HepG2 (cell line): ENCODE results near the gene WDR76. TPM values are rescaled to one million over a fixed set of nuclear protein-coding genes. Genes with fewer than 3 reads are reported as not detected.

ENCODE experiments used
- ATAC-seq: fragments of 200-7000 bp; cut with Tn5 transposase; 3 replicates; pipeline ENCODE4 v1.9.1; 2020; ENCODE audit warnings: mild to moderate bottlenecking, moderate library complexity
- BruUV-seq: library from RNA; stranded (reverse); fragments of 400-500 nt; replicated peaks from 2 replicates; lab custom pipeline; 2021; lab: Mats Ljungman, UMichigan
- CTCF ChIA-PET: fragments of 300-600 bp; formaldehyde crosslinking; extraction: SDS; loops from one replicate; lab custom pipeline; 2021; ENCODE audit warnings: low total read pairs, inconsistent platforms, low intra/inter-chr PET ratio; lab: Yijun Ruan, JAX
- POLR2A ChIA-PET: fragments of 350-600 bp; sonication (Branson Sonifier 250); formaldehyde crosslinking; loops from one replicate; lab custom pipeline; 2020; ENCODE audit warnings: antibody characterized with exemption, inconsistent platforms; lab: Yijun Ruan, JAX
- DNase-seq: peaks from one replicate; pipeline ENCODE4 v3.0.0-alpha.2; 2015; ENCODE audit warnings: low spot score
- FAIRE-seq: peaks from 3 replicates; lab custom pipeline; 2011; peaks lifted over from hg19 to GRCh38; lab: Jason Lieb, UNC
- H2AFZ ChIP-seq: one replicate; pipeline ENCODE4 v1.6.1; 2011; ENCODE audit warnings: low read length, inconsistent platforms
- H3K27ac ChIP-seq: fragments of 300-600 bp; 3 replicates; pipeline ENCODE4 v1.8.0; 2011; ENCODE audit warnings: mixed run types, mild to moderate bottlenecking, mixed read lengths, low read length, inconsistent platforms; ENCODE audit not compliant: insufficient read depth; ENCODE audit errors: extremely low read length
- H3K27me3 ChIP-seq, 2 experiments: fragments of 200-600 bp in 1 of 2; 2 replicates in 1 of 2; 3 replicates in 1 of 2; pipeline versions ENCODE4 v1.6.0 to v1.8.0; 2011; ENCODE audit warnings: low read length in 2 of 2, mild to moderate bottlenecking in 2 of 2, moderate library complexity in 2 of 2, inconsistent platforms in 1 of 2; ENCODE audit not compliant: insufficient read depth in 2 of 2, control insufficient read depth in 1 of 2
- H3K36me3 ChIP-seq, 2 experiments: fragments of 200-600 bp in 1 of 2; replicated peaks in 1 of 2; 2 replicates in 1 of 2; 3 replicates in 1 of 2; pipeline versions ENCODE4 v1.5.1 to v1.8.0; 2011; ENCODE audit warnings: low read length in 2 of 2, inconsistent platforms in 1 of 2; ENCODE audit not compliant: insufficient read depth in 2 of 2, control insufficient read depth in 1 of 2
- H3K4me1 ChIP-seq: 2 replicates; pipeline ENCODE4 v1.5.1; 2012; ENCODE audit warnings: low read length, inconsistent platforms; ENCODE audit not compliant: insufficient read depth
- H3K4me2 ChIP-seq: 2 replicates; pipeline ENCODE4 v1.6.0; 2011; ENCODE audit warnings: low read depth, low read length, inconsistent platforms
- H3K4me3 ChIP-seq, 3 experiments: fragments of 200-600 bp in 1 of 3; sonication (generic), shearing (Covaris generic) in 1 of 3; replicated peaks in 1 of 3; 2 replicates each; pipeline ENCODE4 v1.5.1; 2011 to 2016; ENCODE audit warnings: low read length in 3 of 3, inconsistent platforms in 2 of 3, low read depth in 2 of 3, mild to moderate bottlenecking in 2 of 3, control low read depth in 1 of 3, mixed read lengths in 1 of 3; ENCODE audit not compliant: insufficient read depth in 1 of 3
- H3K79me2 ChIP-seq: one replicate; pipeline ENCODE4 v1.6.1; 2011; ENCODE audit warnings: low read length, inconsistent platforms; ENCODE audit not compliant: insufficient read depth
- H3K9ac ChIP-seq: 2 replicates; pipeline ENCODE4 v1.6.0; 2011; ENCODE audit warnings: mild to moderate bottlenecking, low read depth, low read length, inconsistent platforms; ENCODE audit not compliant: insufficient read depth
- H3K9me3 ChIP-seq: 2 replicates; pipeline ENCODE4 v1.5.1; 2012; ENCODE audit warnings: mild to moderate bottlenecking, low read length
- H4K20me1 ChIP-seq: 2 replicates; pipeline ENCODE4 v1.6.0; 2011; ENCODE audit warnings: inconsistent platforms, mild to moderate bottlenecking, low read length, moderate library complexity; ENCODE audit not compliant: insufficient read depth
- IRX3 ChIP-seq: sonication (generic); formaldehyde crosslinking; IDR thresholded peaks from 2 replicates; pipeline ENCODE4 v1.8.1; 2023; ENCODE audit warnings: mild to moderate bottlenecking, low read depth, missing genetic modification reagents, borderline replicate concordance
- KAT7 ChIP-seq: IDR thresholded peaks from 2 replicates; pipeline ENCODE4 v1.6.1; 2018; ENCODE audit warnings: borderline replicate concordance, missing compliant biosample characterization
- POLR2G ChIP-seq: fragments of 200-400 bp; formaldehyde crosslinking; IDR thresholded peaks from 2 replicates; pipeline ENCODE4 v1.6.1; 2018; ENCODE audit warnings: mild to moderate bottlenecking, low read depth, low read length, moderate library complexity
- SRSF9 ChIP-seq: fragments of 200-400 bp; formaldehyde crosslinking; IDR thresholded peaks from 2 replicates; pipeline ENCODE4 v1.6.1; 2018; ENCODE audit warnings: borderline replicate concordance, mild to moderate bottlenecking, low read depth, low read length; ENCODE audit not compliant: insufficient read depth, poor library complexity, severe bottlenecking
- SRY ChIP-seq: sonication (generic); formaldehyde crosslinking; IDR thresholded peaks from 2 replicates; pipeline ENCODE4 v1.8.0; 2022; ENCODE audit warnings: mild to moderate bottlenecking, missing genetic modification reagents
- whole genome bisulfite sequencing: methylation state at CpG from one replicate; pipeline ENCODE4 v1.1.6; 2017; ENCODE audit warnings: low lambda C conversion rate; 5-methylcytosine and 5-hydroxymethylcytosine counted together
- in situ Hi-C: cut with HindIII; loops from 2 replicates; pipeline ENCODE4 v1.10.0; 2017; ENCODE audit warnings: low pct_unique_long_range_greater_than_20kb; ENCODE audit not compliant: extremely low pct_ligation_motif_present
- intact Hi-C: fragments of 100-400 bp; cut with micrococcal nuclease; formaldehyde crosslinking; loops from one replicate; pipeline ENCODE4 v1.10.0; 2022; ENCODE audit not compliant: unreplicated experiment
- polyA plus RNA-seq, 8 experiments: library from polyadenylated mRNA; depleted of rRNA in 3 of 8; stranded (reverse) in 7 of 8; unstranded in 1 of 8; fragments of >200 nt; fragmentation: Illumina TruSeq in 4 of 8; extraction: Trizol in 4 of 8; gene quantifications; 2 replicates each; pipeline versions ENCODE4 v1.2.1 to v1.2.3, GENCODE V29; 2011 to 2016; ENCODE audit warnings: low read depth in 4 of 8, missing spikeins in 1 of 8, mixed read lengths in 1 of 8; ENCODE audit not compliant: insufficient read depth in 1 of 8
- total RNA-seq, 5 experiments: library from RNA; depleted of rRNA; stranded (reverse); fragments of >200 nt; fragmentation: Illumina TruSeq; extraction: Trizol; gene quantifications; 2 replicates each; pipeline ENCODE4 v1.2.3, GENCODE V29; 2016; ENCODE audit warnings: low read depth in 1 of 5
- TF ChIP-seq, protein P1 (sequence below): sonication (generic); formaldehyde crosslinking; IDR thresholded peaks from 2 replicates; pipeline ENCODE4 v1.8.0; 2022; ENCODE audit warnings: mild to moderate bottlenecking, missing genetic modification reagents, moderate library complexity

Gene WDR76
- total and polyA plus RNA-seq, 2 of the 13 experiments (the other 11 are each of a cell fraction or from before 2014, with no cell fraction given) = 1.1 to 9.7 TPM

DNA sequence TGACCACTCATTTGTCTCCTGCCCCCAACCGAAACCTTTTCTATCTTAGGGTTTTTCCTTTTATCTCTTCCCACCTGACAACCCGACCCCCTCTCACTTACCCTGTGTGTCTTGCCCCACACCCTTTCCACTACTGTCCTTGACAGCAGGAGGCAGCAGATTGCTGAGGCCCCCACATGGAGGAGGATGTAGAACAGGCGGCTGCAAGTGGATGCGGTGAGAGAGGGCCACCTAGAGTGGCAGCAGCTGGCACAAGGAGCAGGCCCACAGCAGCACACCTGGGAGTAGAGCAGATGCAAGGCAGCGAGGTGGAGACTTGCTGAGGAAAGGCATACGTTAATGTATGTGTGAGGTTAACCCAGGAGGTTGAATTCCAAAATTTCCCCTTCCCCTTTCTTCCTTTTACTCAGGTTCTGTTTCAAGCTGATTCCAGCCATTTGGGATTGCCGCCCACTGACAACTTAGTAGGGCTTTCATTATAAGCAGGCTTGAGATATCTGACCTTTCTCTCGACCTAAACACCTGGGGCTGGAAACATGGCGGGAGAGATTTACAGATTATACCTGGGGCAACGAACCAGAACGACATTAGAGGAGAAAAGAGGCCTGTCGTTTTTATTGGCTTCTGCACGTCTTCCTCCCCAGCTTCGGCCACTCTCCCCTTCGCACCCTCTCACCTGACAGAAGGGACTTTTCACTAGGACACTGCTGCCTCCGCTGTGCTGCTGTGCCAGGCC, 27.4 kb upstream of the WDR76 start:
- ATAC-seq = peak; percentile 13
- H3K79me2 ChIP-seq = peaks cover 19% of the 10 kb centered on the region
- POLR2A ChIA-PET = interaction anchor here (3.4 to 5.2 kb wide), 2 partner anchors 23 to 25 kb away, joined by 10 to 34 read pairs; partner anchors contain the start of genes ELL3 and MFAP1
- TF ChIP-seq POLR2G (peak; percentile 53; the same call in 1 of the 2 replicates), IRX3 (CRISPR knock-in tag) (no peak), SRY (CRISPR knock-in tag) (no peak), SRSF9 (no peak), KAT7 (no peak)
- TF ChIP-seq, protein P1, sequence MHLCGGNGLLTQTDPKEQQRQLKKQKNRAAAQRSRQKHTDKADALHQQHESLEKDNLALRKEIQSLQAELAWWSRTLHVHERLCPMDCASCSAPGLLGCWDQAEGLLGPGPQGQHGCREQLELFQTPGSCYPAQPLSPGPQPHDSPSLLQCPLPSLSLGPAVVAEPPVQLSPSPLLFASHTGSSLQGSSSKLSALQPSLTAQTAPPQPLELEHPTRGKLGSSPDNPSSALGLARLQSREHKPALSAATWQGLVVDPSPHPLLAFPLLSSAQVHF (CRISPR knock-in tag) = no peak
- H3K4me1 ChIP-seq = peaks cover 60% of the 10 kb centered on the region
- FAIRE-seq = no peak
- CTCF ChIA-PET = no interaction called here
- no peak overlapping the region for H2AFZ ChIP-seq
- H3K36me3 ChIP-seq = peaks cover 6 to 28% of the 10 kb centered on the region in 2 experiments
- peak overlapping the region; percentile 71 for H3K27ac ChIP-seq
- no peak for DNase-seq
- no peaks in the 10 kb centered on the region for H3K9me3 ChIP-seq
- no peak overlapping the region for H3K9ac ChIP-seq
- 95% methylated on average over 16 of the region's 16 CpGs for WGBS
- H3K4me2 ChIP-seq = no peak overlapping the region
- BruUV-seq = no TSS peak
- intact Hi-C loops = no loop called here
- H3K4me3 ChIP-seq = no peak overlapping the region
- in situ Hi-C loops = no loop called here
- no peaks in the 10 kb centered on the region; a peak in 1 of 5 replicates for H3K27me3 ChIP-seq
- H4K20me1 ChIP-seq = peaks cover 15% of the 10 kb centered on the region
